GM10266 (cell line): ENCODE data around the gene SNX33.
"Not testable (repeated sequence)": the region's sequence is repeated elsewhere in the genome, so short reads cannot be mapped to it uniquely, and the experiment has no call there.

Source experiments
- DNase-seq: peaks from one replicate; pipeline ENCODE4 v3.0.0; 2012; ENCODE audit errors: extremely low spot score
- TF ChIP-seq, protein P1 (sequence below): IDR thresholded peaks from 2 replicates; pipeline ENCODE4 v1.5.1; 2012; ENCODE audit warnings: mild to moderate bottlenecking, low read depth; ENCODE audit not compliant: control insufficient read depth, insufficient read depth; ENCODE audit errors: missing control alignments

SNX33 gene

DNA sequence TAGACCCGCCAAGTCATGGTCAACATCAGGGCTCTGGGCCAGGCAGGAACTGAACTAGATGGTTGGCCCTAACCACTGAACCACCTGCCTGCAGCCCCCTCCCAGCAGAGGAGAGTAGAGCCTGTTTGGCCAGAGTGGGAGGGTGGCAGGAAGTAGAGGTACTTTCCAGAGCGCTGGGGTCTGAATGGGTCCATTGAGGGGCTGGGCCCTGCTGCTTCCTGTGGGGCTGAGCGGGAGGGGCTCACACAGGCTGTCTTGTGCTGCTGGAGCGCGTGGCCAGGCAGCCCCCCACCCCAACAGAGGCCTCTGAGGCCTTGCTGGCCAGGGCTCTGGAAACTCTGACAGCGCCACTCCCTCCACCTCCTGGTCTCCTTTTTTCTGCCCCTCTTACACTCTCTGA lies 47.5 kb downstream of the SNX33 start:
- TF ChIP-seq, protein P1, sequence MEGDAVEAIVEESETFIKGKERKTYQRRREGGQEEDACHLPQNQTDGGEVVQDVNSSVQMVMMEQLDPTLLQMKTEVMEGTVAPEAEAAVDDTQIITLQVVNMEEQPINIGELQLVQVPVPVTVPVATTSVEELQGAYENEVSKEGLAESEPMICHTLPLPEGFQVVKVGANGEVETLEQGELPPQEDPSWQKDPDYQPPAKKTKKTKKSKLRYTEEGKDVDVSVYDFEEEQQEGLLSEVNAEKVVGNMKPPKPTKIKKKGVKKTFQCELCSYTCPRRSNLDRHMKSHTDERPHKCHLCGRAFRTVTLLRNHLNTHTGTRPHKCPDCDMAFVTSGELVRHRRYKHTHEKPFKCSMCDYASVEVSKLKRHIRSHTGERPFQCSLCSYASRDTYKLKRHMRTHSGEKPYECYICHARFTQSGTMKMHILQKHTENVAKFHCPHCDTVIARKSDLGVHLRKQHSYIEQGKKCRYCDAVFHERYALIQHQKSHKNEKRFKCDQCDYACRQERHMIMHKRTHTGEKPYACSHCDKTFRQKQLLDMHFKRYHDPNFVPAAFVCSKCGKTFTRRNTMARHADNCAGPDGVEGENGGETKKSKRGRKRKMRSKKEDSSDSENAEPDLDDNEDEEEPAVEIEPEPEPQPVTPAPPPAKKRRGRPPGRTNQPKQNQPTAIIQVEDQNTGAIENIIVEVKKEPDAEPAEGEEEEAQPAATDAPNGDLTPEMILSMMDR: no peak
- DNase-seq: peak; percentile 71

DNA sequence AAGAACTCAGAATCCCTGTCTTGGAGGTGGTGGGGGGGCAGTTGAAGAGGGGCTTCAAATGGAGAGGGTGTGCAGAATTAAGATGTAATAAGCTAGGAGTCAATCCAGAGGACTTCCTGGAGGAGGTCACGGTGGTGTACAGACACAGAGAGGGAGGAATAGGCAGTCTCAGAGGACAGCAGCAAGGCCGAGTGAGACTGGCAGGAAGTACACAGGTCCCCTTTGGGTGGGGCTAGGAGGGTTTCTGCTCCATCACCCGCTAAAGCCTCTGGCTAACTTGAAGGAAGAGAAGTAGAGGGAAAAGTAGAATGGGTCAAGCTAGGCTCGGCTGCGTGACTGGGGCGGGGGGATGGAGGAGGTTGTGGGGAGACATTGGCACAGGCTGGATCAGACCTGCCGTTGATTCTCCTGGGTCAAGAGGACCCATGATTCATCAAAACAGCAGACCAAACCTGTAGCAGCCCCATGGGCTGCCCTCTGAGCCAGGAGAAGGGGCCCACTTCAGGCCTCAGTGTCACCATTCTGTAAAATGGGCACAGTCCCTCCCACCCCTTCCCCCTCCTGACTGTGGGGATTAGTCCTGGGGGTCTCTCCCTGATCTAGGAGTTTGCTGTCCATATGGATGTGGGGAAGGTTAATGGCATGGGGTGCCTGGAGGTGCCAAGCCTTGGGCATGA lies 48.1 kb downstream of the SNX33 start:
- TF ChIP-seq, protein P1: no peak
- DNase-seq: no peak

DNA sequence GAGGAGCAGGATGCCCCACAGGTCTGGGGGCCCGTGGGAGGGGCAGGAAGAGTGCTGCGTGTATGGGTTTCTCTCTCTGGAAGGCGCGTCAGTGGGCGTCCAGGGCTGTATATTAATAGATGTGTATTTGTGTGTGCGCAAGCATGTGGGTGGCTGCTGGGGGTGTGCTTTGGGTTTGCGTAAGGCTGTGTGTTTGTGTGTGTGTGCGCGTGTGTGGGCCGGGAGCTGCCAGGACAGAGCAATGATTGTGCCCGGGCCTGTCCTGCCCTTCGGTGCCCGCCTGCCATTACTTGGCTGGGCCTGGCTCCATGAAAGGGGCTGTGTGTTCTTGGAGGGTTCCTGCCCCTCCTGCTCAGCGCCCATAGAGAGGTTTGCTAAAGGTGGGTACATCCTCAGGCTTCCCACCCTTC lies 48.6 kb downstream of the SNX33 start:
- TF ChIP-seq, protein P1: no peak
- no peak for DNase-seq

DNA sequence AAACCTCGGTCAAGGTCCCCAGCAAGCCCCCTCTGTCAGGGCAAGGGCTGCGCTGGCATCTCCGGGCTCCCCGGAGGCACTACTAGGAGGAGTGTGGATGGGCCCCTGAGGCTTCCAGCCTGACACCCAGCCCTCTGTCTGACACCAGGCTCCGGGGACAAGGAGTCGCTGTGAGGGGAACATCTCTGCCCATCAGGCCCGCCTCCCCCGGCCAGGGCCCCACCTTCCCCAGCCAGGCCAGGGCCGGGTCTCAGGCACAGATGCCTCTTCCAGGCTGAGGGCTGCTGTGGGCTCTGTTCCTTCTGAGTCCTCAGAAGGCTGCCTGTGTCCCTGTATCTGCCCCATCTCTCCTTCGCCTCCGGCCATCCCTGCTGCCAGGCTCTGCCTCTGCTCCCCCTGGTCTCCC lies 49.1 kb downstream of the SNX33 start:
- TF ChIP-seq, protein P1: no peak
- no peak for DNase-seq

DNA sequence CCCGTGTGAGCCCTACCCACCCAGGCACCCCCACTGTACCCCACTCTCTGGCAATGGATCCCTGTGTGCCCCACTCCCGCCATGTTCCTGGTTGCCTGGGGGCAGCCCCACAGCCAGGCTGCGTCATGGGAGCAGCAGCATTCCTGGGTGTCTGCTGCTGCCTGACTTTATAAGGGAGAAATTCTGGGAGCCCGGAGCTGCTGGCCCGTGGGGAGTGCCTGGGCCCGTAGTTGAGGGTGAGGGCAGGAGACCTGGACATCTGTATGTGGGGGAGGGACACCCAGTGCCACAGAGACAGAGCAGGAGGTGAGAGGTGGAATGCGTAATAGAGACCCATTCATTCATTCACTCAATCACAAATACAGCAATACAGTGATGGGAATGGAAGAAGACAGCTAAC lies 49.8 kb downstream of the SNX33 start:
- TF ChIP-seq, protein P1: no peak
- no peak for DNase-seq

DNA sequence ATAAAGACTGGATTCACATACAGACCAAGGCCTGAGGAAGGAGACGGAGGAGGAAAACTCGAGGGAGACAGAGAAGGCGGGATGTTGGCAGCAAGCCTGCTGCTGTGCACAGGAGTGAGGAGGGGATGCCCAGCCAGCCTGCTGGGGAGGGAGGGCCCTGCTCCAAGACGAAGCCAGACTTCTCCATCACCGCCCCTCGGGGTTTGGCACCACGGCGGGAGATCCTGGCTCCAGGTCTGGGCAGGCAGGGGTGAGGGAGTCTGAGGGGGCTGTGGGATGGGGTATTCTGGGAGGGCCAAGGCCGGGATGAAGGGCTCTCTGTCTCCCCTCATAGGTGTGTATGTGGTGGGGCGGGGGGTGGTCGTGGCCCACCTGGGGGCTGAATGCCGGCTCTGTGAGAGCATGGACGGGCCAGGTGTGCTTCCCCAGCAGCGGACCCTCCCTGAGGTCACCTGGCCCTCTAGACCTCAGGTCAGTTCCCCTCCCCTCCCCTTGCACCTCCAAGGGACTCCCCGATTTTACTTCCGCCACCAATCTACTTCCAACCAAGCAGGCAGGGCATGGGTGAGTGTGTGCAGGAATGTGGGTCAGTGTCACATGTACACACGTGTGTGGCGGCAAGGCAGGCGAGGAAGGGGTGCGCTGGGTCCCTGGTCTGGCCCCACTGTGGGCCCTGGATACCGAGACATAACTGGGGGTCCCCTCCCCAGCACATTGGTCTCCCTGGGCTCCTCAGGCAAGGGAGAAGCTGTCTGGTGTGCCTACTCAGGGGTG lies 50.4 kb downstream of the SNX33 start:
- not testable (repeated sequence) for DNase-seq

DNA sequence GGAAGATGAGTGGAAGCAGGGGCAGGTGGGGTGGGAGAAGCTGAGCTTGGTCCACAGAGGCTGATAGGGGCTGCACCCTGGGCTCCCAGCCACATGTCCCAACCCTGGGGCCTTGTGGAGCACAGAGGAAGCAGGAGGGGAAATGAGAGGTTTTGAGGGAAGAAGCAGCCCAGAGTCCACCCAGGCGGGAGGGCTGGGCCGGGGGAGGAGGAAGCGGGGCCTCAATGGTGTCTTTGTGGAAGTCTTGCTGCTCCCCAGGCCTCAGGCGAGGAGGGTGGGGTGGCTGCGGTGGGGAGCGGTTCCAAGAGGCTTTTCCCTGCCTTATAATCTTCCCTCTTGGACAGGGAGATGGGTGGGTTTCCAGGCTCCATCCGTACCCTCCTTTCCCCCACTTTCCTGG lies 51.8 kb downstream of the SNX33 start:
- DNase-seq: not testable (repeated sequence)

DNA sequence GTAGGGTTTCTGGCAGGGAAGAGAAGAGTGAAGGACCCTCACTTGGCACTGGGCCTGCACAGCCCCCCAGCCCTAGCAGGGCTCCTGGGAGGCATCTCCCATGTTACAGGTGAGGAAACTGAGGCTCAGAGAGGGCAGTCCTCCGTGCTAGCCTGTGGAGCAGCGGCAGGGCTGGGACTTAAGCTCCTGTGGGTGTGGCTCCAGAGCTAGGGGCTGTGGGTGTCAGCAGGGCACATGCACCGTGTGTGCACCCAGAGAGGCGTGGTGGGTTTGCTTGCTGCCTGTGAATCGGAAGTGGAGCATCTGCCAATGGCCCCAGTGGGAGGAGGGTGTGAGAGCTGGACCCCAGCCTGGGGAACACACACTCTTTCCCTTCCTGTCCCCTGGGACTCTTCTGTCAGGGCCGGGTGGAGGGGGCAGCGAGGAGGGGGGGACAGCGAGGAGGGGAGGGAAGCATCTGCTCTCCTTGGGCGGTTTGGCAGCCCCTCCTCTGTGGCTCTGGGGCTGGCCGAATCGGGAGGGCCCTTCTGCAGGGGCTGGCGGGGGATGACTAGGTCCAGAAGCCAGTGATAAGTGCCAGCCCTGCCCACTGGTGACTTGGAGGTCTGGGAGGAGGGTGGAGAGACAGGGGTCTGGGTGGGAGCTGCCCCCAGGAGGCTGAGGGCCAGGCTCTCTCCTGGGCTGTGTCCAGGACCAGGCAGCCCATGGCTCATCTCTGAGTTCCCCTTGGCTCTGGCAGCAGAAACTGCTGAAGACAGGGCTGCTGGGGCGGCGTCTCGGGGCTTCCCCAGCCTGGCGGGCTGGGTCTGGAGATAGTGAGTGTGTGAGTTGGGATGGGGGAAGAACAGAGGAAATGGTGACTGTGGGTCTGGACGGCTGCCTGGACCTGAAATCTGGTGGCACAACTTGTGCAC lies 52.5 kb downstream of the SNX33 start:
- not testable (repeated sequence) for DNase-seq

DNA sequence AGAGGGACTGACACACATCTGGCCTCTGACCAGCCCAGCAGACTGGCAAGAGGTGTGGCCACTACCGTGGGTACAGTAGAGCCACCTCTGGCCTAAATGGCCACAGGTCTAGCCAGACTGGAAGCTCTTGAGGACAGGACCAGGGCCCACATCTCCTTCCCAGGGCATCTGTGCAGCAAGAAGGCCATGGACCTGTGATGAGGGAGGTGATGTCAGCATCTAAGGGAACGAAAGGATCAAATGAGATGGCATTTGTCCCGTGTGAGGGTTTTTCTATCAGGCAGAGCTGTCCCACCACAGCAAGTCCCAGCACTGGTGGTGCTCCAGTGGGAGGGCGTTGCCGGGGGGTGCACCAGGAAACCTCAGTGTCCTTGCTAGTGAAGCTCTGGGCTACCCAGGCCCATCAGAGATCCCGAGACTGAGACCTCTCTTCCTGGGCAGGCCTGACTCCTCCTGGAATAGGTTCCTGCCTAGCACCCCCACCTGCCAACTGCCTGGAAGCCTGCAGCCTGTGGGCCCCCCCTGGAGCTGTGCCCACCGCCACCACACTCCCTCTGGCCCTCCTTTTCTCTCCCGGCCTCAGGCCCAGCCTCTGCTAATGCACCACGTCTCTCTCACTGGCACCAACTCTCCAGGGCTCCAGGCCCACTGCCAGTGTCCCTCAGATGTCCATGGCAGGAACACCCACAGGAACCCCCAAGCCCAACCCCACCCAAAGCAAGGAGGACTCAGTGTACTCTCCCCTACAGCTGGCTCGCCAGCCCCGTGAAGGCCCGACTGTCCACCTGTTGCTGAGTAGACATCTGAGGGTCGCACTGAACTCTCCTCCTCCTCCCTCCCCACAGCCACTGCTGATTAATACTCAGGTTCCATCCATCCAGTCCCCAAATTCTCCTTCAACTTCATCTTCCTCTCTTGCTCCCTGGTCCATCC lies 53.6 kb downstream of the SNX33 start:
- DNase-seq: not testable (repeated sequence)
